HG03097 (cell line): ENCODE results near the gene TEX2.

Experiments used
- ATAC-seq: cut with Tn5 transposase; IDR thresholded peaks from one replicate; pipeline ENCODE4 v1.9.1; 2021; ENCODE audit not compliant: unreplicated experiment, low FRiP score

Gene TEX2

DNA sequence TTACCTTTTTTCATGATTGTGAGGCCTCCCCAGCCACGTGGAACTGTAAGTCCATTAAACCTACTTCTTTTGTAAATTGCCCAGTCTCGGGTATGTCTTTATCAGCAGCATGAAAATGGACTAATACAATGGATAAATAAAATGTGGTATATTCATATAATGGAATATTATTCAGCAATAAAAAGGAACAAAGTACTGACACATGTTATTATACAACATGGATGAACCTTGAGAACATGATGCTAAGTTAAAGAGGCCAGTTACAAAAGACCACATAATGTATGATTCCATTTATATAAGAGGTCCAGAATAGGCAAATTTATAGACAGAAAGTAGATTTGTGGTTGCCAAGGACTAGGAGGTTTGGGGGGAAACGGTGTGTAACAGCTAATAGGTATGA, 138.5 kb downstream of the TEX2 start:
- no peak for ATAC-seq

GRCh38 chr17:64123114-64123513, 139.9 kb downstream of the TEX2 start:
- ATAC-seq: no peak

DNA sequence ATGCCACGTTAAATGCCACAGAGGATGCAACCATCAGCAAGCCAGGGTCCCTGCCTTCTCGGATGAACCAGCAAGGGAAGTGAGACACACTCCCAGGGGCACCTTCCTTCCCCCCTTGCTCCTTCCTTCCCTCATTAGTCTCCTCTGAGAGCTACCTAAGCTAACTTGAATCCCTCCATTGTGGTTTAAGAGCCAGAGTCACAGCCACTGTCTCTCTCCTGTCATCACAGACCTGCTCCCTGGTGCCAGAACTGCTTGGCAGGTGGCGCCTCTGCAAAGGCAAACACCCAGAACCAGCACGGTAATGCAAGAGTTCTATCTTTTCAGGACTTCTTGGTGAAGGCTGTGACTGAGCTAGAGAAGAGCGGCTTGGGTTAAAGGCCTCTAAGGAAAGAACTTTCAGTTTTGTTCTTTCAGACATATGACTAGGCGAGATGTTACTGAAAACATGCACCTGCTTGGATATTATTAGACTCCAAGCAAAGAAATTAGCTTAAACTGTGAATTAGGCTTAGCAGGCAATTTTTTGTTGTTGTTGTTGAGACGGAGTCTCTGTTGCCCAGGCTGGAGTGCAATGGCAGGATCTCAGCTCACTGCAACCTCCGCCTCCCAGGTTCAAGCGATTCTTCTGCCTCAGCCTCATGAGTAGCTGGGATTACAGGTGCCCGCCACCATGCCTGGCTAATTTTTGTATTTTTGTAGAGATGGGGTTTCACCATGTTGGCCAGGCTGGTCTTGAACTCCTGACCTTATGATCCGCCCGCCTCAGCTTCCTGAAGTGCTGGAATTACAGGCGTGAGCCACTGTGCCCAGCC, 141.9 kb downstream of the TEX2 start:
- peak; percentile 65 for ATAC-seq

GRCh38 chr17:64120159-64120810, 142.8 kb downstream of the TEX2 start:
- no peak for ATAC-seq

DNA sequence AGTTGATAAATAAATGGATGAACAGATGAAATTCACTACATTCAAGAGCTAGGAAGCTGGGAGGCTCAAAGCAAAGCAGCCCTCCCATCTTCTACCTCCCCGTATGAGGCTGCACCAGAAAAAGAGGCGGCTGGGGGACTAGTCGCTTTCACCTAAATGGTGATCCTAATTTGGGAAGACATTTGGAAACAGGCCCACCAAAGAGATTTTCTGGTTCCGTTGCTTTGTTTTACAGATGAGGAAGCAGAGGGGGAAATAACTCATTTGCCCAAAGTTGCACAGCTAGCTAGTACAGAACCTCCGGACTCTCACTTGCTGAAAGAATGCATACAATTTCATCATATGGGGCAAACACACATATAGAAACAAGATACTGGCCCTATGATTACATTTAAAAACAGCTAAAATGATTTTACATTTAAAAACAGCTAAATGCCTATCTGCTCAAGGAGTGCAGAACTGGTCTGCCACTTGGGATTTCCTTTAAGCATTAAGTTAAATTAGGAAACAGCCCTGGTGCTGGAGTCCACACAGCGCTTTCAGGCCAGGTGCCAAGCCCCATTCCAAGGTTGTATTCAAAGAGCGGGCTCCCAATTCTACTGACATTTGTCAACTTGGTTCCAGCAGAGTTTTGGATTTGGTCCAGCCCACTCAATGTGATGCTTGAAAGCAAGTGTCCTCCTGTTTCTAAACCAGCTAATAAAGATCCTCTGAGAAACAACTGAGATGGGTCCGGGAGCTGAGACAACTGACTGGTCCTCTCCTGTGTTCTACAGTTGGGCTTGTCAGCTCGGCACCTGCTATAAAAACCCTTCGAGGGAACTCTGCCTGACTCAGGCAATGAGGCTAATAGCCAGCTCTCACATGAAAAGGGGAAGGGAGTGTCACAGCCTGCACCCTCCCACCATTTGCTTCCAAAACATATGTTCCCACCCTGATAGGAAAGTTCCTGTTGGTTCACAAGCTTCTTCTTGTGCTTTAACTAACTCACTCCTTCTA, 144.8 kb downstream of the TEX2 start:
- ATAC-seq: no peak

DNA sequence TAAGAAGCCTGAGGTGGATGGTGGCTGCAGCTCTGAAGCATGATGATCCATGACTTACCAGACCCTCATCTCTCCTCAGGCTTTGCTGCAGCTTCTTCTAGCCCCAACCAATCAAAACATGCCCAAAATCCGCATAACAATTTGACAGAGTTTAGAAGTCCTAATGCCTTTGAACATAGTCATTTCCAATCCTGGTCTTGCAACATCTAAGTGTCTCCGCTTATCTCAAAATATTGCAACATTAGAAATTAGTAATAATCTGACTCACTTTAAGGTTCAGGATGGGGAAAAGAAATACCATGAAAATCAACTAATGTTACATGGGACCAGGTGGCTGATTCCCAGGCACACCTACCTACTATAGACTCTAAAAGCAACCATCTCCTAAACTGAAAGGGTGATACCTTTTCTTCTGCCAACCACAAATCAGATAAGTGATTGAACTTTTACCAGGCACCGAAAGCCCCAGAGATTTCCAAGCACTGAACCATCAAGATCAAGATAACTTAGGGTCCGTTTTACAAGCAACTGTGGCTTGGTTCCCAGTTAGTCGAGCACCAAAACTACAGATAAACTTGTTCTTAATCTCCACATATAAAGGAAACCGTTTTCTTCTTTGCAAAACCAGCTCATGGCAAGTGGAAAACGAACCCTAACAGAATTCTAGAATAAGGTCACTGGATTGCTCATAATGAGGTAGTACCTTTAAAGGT, 147.1 kb downstream of the TEX2 start:
- no peak for ATAC-seq

GRCh38 chr17:64115043-64115698, 147.9 kb downstream of the TEX2 start:
- ATAC-seq: no peak

DNA sequence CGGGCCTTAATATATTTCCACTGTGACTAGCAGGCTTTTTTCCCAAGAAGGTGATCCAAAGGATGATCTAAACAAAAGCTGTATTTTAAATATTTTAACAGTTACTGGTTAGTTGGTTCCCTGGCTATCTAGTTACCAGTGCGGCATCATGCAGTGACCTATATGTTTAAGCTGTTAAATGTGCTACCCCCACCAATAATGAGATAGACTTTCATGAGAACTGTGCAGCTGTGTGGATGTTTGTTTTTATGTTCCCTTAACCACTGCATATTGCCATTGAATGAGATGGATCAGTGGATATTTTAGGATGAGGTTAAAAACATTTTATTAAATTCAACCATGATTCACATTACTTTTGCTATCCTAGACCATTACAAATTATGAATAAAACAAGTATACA, 150.1 kb downstream of the TEX2 start:
- no peak for ATAC-seq

DNA sequence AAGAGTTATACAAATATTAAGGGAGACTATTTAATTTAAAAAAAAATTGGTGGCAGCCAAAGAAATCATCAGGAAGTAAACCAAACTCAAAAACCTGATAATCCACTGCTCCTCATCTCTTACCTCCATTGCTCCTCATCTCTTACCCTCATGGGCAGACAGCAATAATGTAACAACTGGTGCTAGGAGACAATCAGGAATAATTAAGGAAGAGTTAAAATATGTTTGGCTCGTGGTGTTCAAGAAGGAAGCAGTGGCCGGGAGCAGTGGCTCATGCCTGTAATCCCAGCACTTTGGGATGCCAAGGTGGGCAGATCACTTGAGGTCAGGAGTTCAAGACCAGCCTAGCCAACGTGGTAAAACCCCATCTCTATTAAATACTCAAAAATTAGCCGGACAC, 151.2 kb downstream of the TEX2 start:
- ATAC-seq: no peak

DNA sequence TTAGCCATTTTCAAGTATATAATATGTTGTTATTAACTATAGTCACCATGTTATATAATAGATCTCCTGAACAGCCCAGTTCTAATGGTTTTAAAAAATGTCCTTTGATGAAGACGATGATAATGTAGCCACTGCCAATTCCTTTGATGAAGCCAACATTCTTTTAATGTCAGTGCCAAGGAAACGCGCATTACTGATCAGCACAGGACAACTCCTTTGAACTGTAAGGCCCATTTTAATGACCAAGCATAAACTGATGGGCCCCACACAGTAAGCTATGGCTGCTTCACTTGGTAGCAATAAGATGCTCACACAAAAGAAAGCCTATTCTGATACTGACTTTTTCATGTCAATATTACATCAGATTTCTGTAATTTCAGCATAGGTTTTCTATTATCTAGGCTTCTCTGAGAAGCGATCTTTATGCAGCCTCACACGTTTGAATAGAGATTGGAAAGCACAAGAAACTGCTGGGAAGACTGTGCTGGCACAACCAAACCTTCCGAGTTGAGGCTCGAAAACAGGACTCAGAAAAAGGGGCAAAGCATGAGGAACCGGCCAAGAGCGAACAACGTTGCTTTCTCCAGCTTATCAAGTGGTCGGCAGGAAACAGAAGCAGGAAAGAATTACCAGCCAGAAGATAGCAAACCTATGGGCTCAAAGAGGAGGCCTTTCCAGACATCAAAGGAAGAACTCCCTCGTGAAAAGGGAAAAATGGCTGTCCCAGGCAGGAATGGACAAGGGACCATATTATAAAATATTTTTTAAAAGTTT, 152.5 kb downstream of the TEX2 start:
- no peak for ATAC-seq

DNA sequence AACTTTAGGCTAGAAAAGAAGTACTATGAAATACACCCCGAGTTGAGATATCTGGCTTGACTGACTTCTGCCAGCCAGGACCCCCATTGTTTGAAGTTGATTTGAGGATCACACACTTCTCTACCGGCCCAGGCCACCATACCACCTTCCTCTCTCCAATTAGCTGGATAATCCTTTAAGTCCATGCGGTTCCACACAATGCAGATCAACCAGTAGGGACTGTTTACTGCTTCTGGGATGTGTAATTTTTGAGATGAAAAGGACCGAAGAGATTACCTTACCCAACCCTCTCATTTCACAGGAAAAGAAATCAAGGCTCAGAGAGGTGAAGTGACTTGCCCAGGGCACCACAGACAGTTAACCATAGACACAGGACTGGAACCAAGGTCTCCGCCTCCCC, 153.7 kb downstream of the TEX2 start:
- ATAC-seq: no peak

- ATAC-seq: no peak
These were observed 155.4 kb downstream of the TEX2 start for GRCh38 chr17:64107500-64108236.

- no peak for ATAC-seq
These were observed 156.1 kb downstream of the TEX2 start for GRCh38 chr17:64106918-64107317.

DNA sequence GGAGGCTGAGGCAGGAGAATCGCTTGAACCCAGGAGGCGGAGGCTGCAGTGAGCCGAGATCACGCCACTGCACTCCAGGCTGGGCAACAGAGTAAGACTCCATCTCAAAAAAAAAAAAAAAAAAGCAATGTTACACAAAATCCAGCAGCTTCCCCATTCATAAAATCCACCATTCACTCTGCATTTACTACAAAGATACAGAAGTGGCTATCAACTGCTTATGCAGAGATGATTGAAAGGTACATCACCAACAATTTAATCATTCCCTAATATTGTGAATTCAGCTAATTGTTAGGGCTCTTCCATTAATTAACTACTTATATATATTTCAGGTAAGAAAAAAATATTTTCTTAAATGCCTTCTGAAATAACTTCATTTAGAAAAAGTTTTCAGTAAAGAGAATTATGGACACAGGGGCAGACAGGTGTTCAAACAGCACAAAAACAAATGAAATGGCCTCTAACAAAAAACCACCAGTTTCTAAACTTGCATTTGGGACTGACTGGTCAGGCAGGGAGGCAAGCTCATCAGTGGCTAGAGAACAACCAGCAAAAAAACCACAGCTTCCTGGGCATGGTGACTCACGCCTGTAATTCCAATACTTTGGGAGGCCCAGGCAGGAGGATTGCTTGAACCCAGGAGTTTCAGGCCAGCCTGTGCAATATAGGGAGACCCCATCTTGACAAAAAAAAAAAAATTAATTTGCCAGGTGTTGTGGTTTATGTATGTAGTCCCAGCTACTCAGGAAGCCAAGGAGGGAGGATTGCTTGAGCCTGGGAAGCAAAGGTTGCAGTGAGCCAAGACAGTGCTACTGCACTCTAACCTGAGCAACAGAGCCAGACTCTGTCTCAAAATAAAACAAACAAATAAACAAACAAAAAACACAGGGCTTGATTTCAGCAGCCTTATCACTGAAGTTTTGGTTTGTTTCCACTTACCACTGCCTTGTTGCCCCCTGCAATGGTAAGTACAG, 159.4 kb downstream of the TEX2 start:
- ATAC-seq: no peak

GRCh38 chr17:64102627-64103390, 160.3 kb downstream of the TEX2 start:
- no peak for ATAC-seq

DNA sequence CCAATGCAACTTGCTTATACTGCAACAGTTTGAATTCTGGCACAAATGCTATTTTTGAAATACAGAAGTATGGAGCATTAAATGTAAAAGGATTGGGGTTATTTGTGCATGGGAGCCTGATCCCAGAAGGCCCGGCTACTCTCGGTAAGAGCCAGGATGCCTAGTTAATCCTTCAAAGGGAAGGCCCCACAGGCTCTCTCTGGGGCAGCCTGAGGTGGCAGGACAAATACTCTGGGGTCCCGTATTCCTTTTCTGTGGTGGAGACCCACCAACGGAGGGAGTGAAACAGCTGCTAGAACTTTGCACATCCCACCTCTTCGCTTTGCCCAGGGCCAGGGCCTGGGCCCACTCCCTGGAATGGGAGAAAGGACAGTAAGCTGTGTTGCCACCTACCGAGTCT, 163.5 kb downstream of the TEX2 start:
- no peak for ATAC-seq
